ENCODE measurements around the gene NPTXR. TPM values are rescaled to one million over a fixed set of nuclear protein-coding genes. Genes with fewer than 3 reads are reported as not detected.

NPTXR gene
- total RNA-seq, 1 experiment from 2014 or later = 129 TPM

DNA sequence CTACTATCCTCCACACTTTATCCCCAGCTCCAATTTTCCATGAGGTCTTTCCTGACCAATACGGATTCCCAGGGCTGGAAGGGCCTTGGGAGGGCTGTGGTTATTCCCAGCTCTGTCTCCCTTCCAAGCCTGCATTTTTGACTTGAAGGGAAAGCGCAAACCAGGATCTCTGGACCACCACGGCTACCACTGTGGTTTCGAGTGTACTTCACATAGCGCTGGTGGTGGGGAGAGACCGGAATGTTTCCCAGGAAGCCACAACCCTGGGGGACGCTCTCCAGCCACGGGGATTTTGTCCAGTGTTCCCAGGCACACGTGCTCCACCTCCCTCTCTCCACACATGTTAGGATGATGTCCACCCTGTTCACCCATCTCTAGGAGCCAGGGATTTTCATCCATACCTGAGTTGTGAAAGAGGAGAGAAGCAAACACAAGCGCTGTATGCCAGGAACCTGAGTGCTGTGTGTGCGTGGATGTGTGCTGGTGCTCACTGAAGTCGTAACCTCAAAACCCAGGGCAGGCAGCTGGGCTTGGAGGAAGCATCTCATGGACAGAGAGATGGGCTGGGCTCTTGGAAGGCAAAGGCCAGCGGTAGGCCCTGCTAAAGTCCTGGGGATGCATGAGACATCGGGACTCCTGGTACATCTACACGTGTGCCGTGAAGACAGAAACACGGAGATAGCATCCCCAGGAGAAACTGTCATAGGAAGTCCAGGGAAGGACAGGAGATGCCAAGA, 1.3 kb upstream of the NPTXR start:
- Histone ChIP-seq H3K4me3 (ENCODE audit: low read depth, low read length, poor library complexity, severe bottlenecking) (no peak overlapping the region), H3K36me3 (ENCODE audit: insufficient read depth, low read length, poor library complexity, severe bottlenecking) (no peaks in the 10 kb centered on the region), H3K4me1 (ENCODE audit: insufficient read depth, low read length, poor library complexity, severe bottlenecking) (peaks cover 24% of the 10 kb centered on the region), H3K9me3 (ENCODE audit: low read depth, low read length, poor library complexity, severe bottlenecking) (no peaks in the 10 kb centered on the region), H3K27me3 (replicated peaks; ENCODE audit: insufficient read depth, low read depth, low read length, poor library complexity) (no peaks in the 10 kb centered on the region), H3K27ac (ENCODE audit: low read depth, low read length, poor library complexity, severe bottlenecking) (no peak overlapping the region)
- CTCF ChIA-PET = interaction anchor here (2.3 kb wide), 1 partner anchor 76 kb away, joined by 27 read pairs; no protein-coding TSS in a partner anchor
- TF ChIP-seq, protein P1, sequence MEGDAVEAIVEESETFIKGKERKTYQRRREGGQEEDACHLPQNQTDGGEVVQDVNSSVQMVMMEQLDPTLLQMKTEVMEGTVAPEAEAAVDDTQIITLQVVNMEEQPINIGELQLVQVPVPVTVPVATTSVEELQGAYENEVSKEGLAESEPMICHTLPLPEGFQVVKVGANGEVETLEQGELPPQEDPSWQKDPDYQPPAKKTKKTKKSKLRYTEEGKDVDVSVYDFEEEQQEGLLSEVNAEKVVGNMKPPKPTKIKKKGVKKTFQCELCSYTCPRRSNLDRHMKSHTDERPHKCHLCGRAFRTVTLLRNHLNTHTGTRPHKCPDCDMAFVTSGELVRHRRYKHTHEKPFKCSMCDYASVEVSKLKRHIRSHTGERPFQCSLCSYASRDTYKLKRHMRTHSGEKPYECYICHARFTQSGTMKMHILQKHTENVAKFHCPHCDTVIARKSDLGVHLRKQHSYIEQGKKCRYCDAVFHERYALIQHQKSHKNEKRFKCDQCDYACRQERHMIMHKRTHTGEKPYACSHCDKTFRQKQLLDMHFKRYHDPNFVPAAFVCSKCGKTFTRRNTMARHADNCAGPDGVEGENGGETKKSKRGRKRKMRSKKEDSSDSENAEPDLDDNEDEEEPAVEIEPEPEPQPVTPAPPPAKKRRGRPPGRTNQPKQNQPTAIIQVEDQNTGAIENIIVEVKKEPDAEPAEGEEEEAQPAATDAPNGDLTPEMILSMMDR (conservative IDR thresholded peaks at IDR 0.05; ENCODE audit: low read depth, low read length) = no peak
- no peak for TF ChIP-seq EZH2 (IDR thresholded peaks at IDR 0.05; ENCODE audit: borderline replicate concordance, low read depth, low read length, poor library complexity, severe bottlenecking)
- no TSS peak for BruUV-seq (replicated peaks)
- no peak for DNase-seq (ENCODE audit: low spot score)
- POLR2A ChIA-PET (ENCODE audit: low non-redundant PET) = no interaction called here
- intact Hi-C loops (cut with micrococcal nuclease; ENCODE audit: unreplicated experiment) = no loop called here

DNA sequence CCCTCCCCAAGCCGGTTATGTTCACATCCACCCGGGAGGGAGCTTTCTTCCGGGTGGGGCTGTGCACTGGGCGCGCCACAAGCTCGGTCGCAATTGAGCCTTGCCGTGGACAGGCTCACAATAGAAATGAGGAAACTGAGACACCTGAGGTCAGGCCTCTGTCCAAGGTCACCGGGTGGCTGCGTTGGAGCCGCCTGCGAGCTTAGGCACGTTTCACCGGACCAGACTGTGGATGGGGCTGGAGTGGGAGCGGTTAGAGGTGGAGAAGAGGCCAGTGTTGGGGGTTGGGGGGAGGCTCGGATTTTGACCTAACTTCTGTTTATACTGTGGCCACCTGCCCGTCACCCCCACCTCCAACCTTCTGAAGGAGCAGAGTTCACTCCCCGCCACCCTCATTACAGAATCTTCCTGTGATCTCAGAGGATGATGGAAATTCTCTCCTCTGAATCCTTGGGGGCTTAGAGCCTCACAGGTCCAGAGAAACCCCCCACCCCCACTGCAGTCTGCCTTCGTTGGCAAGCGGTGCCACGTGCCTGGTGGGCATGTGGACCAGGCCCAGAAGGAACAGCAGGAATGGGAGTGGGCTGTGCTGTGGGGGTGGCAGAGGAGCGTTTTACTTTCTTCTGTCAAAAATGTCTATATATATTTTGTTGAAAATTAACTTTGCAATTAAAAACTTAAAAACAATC, 631 bp upstream of the NPTXR start:
- intact Hi-C loops (cut with micrococcal nuclease; ENCODE audit: unreplicated experiment) = no loop called here
- Histone ChIP-seq H3K36me3 (ENCODE audit: insufficient read depth, low read length, poor library complexity, severe bottlenecking) (no peaks in the 10 kb centered on the region), H3K4me3 (ENCODE audit: low read depth, low read length, poor library complexity, severe bottlenecking) (peak overlapping the region; percentile 98), H3K9me3 (ENCODE audit: low read depth, low read length, poor library complexity, severe bottlenecking) (no peaks in the 10 kb centered on the region), H3K4me1 (ENCODE audit: insufficient read depth, low read length, poor library complexity, severe bottlenecking) (peaks cover 31% of the 10 kb centered on the region), H3K27me3 (replicated peaks; ENCODE audit: insufficient read depth, low read depth, low read length, poor library complexity) (no peaks in the 10 kb centered on the region), H3K27ac (ENCODE audit: low read depth, low read length, poor library complexity, severe bottlenecking) (peak overlapping the region; percentile 65)
- no peak for DNase-seq (ENCODE audit: low spot score)
- ChIA-PET CTCF (interaction anchor here (2.3 kb wide), 1 partner anchor 75 kb away, joined by 27 read pairs; no protein-coding TSS in a partner anchor), POLR2A (ENCODE audit: low non-redundant PET) (no interaction called here)
- BruUV-seq (replicated peaks) = no TSS peak
- TF ChIP-seq, protein P1 (conservative IDR thresholded peaks at IDR 0.05; ENCODE audit: low read depth, low read length) = no peak
- no peak for TF ChIP-seq EZH2 (IDR thresholded peaks at IDR 0.05; ENCODE audit: borderline replicate concordance, low read depth, low read length, poor library complexity, severe bottlenecking)

DNA sequence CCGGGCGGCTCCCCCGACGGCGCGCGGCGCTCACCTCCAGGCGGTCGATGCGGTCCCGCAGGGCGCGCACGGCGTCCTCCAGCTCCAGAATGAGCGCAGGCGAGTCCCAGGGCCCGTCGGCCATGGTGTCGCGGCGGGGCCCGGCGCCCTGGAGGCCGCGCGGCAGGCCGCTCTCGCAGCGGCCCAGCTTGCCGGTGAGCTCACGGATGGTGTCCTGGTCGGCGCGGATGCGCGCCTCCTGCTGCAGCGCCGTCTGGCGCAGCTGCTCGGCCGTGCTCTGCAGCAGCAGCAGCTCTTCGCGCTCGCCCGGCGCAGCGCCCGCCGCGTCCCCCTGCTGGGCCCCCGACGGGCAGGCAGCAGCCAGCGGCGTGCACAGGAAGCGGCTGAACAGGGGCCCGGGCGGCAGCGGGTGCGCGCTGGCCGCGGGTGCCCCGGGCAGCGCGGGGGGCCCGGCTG, 599 bp downstream of the NPTXR start:
- peak; percentile 92 for DNase-seq (ENCODE audit: low spot score)
- TF ChIP-seq, protein P1 (conservative IDR thresholded peaks at IDR 0.05; ENCODE audit: low read depth, low read length) = no peak; the same call in 1 of the 2 replicates
- no peak for TF ChIP-seq EZH2 (IDR thresholded peaks at IDR 0.05; ENCODE audit: borderline replicate concordance, low read depth, low read length, poor library complexity, severe bottlenecking)
- Histone ChIP-seq H3K4me3 (ENCODE audit: low read depth, low read length, poor library complexity, severe bottlenecking) (peak overlapping the region; percentile 98), H3K4me1 (ENCODE audit: insufficient read depth, low read length, poor library complexity, severe bottlenecking) (peaks cover 33% of the 10 kb centered on the region), H3K27ac (ENCODE audit: low read depth, low read length, poor library complexity, severe bottlenecking) (peak overlapping the region; percentile 90), H3K36me3 (ENCODE audit: insufficient read depth, low read length, poor library complexity, severe bottlenecking) (peaks cover 2% of the 10 kb centered on the region), H3K27me3 (replicated peaks; ENCODE audit: insufficient read depth, low read depth, low read length, poor library complexity) (no peaks in the 10 kb centered on the region), H3K9me3 (ENCODE audit: low read depth, low read length, poor library complexity, severe bottlenecking) (no peaks in the 10 kb centered on the region)
- no TSS peak for BruUV-seq (replicated peaks)
- intact Hi-C loops (cut with micrococcal nuclease; ENCODE audit: unreplicated experiment) = no loop called here
- CTCF ChIA-PET = interaction anchor here (2.3 kb wide), 1 partner anchor 74 kb away, joined by 27 read pairs; no protein-coding TSS in a partner anchor
- POLR2A ChIA-PET (ENCODE audit: low non-redundant PET) = interaction anchor here (0.6 kb wide), 1 partner anchor 75 kb away, joined by 4 read pairs; no protein-coding TSS in a partner anchor
